ENCODE measurements around the gene TLR1.

Gene TLR1

GRCh38 chr4:38765382-38765781 is 39.2 kb downstream of the TLR1 start:
- DNase-seq (ENCODE audit: low read depth), result no peak
- TF ChIP-seq CTCF (IDR thresholded peaks at IDR 0.05; ENCODE audit: control insufficient read depth, insufficient read depth, low read depth, low read length, missing control alignments), result no peak
- H3K4me3 ChIP-seq (ENCODE audit: control insufficient read depth, low read depth, low read length), result no peak overlapping the region

- no peak for TF ChIP-seq CTCF (IDR thresholded peaks at IDR 0.05; ENCODE audit: control insufficient read depth, insufficient read depth, low read depth, low read length, missing control alignments)
- H3K4me3 ChIP-seq (ENCODE audit: control insufficient read depth, low read depth, low read length), result no peak overlapping the region
- no peak for DNase-seq (ENCODE audit: low read depth)
Observed at GRCh38 chr4:38764277-38764676, 40.3 kb downstream of the TLR1 start.

GRCh38 chr4:38762560-38762959 is 42.0 kb downstream of the TLR1 start:
- no peak overlapping the region for H3K4me3 ChIP-seq (ENCODE audit: control insufficient read depth, low read depth, low read length)
- DNase-seq (ENCODE audit: low read depth), result no peak

GRCh38 chr4:38759790-38760122 is 44.8 kb downstream of the TLR1 start:
- TF ChIP-seq CTCF (IDR thresholded peaks at IDR 0.05; ENCODE audit: control insufficient read depth, insufficient read depth, low read depth, low read length, missing control alignments), result no peak
- no peak overlapping the region for H3K4me3 ChIP-seq (ENCODE audit: control insufficient read depth, low read depth, low read length)
- DNase-seq (ENCODE audit: low read depth), result no peak

More at GRCh38 chr4:38762560-38762959, 42.0 kb downstream of the TLR1 start:
- no peak for TF ChIP-seq CTCF (IDR thresholded peaks at IDR 0.05; ENCODE audit: control insufficient read depth, insufficient read depth, low read depth, low read length, missing control alignments)

- TF ChIP-seq CTCF (IDR thresholded peaks at IDR 0.05; ENCODE audit: control insufficient read depth, insufficient read depth, low read depth, low read length, missing control alignments), result peak; percentile 60
- H3K4me3 ChIP-seq (ENCODE audit: control insufficient read depth, low read depth, low read length), result no peak overlapping the region
- DNase-seq (ENCODE audit: low read depth), result no peak
Observed at GRCh38 chr4:38759113-38759789, 45.3 kb downstream of the TLR1 start.

GRCh38 chr4:38757945-38758600 is 46.5 kb downstream of the TLR1 start:
- TF ChIP-seq CTCF (IDR thresholded peaks at IDR 0.05; ENCODE audit: control insufficient read depth, insufficient read depth, low read depth, low read length, missing control alignments), result no peak
- DNase-seq (ENCODE audit: low read depth), result no peak
- H3K4me3 ChIP-seq (ENCODE audit: control insufficient read depth, low read depth, low read length), result no peak overlapping the region

All from AG09309 (cell line).